ENCODE measurements around the gene RASSF6.

The RASSF6 gene

DNA sequence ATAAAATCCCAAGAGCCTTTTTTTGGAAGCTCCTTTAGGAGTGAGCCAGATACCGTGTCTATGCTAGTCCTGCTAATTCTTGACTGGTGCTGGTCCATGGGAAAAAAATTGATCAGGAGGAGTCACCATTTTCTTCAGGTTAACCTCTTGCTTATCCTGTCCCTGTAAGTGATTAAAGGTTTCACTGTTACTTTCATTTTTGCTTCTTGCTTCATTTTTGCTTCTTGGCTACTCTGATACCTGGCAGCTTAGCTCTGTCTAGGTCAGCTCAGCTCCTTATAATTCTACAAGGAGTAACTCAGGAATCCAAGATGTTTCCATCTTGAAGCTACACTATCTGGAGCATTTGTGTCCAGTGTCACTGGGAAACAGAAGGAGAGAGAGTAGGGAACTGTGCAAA is 93.0 kb downstream of the RASSF6 start:
- Histone ChIP-seq H3K4me1 (ENCODE audit: control insufficient read depth, insufficient read depth, low read length) (no peaks in the 10 kb centered on the region), H3K4me3 (ENCODE audit: low read depth, low read length) (no peak overlapping the region), H3K9ac (ENCODE audit: low read length) (no peak overlapping the region), H3K36me3 (ENCODE audit: control insufficient read depth, insufficient read depth, low read length) (no peaks in the 10 kb centered on the region), H3K27ac (ENCODE audit: low read depth, low read length) (no peak overlapping the region), H3K27me3 (ENCODE audit: control insufficient read depth, insufficient read depth, low read length) (no peaks in the 10 kb centered on the region), H3K9me3 (ENCODE audit: control insufficient read depth, insufficient read depth, low read depth, low read length) (no peaks in the 10 kb centered on the region)

DNA sequence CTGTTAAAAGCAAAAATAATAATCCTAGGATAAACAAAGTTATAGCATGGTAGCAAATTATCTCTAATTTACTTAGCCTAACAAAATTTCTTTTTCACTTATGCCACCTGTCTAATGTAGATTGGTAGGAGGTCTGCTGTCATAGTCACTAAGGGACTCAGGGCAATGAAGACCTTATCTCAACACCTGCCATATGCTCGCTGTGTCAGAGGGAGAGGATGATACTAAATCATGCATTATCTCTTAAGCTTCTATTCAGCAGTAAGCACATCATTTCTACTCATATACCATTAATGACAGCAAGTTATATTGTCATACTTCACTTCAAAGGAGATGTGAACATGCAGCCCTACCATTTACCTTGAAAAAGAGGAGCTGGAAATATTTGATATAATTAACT is 94.6 kb downstream of the RASSF6 start:
- Histone ChIP-seq H3K27ac (ENCODE audit: low read depth, low read length) (no peak overlapping the region), H3K9ac (ENCODE audit: low read length) (no peak overlapping the region), H3K27me3 (ENCODE audit: control insufficient read depth, insufficient read depth, low read length) (no peaks in the 10 kb centered on the region), H3K4me1 (ENCODE audit: control insufficient read depth, insufficient read depth, low read length) (peaks cover 13% of the 10 kb centered on the region), H3K4me3 (ENCODE audit: low read depth, low read length) (no peak overlapping the region), H3K9me3 (ENCODE audit: control insufficient read depth, insufficient read depth, low read depth, low read length) (no peaks in the 10 kb centered on the region), H3K36me3 (ENCODE audit: control insufficient read depth, insufficient read depth, low read length) (no peaks in the 10 kb centered on the region)

DNA sequence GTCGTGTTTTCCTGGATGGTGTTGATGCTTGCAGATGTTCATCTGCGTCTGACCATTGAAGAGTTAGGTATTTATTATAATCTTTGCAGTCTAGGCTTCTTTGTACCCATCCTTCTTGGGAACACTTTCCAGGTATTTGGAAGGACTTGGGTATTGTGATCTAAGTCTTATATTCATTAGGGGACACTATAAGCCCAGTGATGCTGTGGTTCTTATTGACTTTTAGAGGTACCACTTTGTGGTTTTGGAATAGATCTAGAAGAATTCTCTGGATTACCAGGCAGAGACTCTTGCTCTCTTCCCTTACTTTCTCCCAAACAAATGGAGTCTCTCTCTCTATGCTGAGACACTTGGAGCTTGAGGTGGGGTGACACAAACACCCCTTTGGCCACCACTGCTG is 97.1 kb downstream of the RASSF6 start:
- no peaks in the 10 kb centered on the region for H3K27me3 ChIP-seq (ENCODE audit: control insufficient read depth, insufficient read depth, low read length)
- no peak overlapping the region for H3K27ac ChIP-seq (ENCODE audit: low read depth, low read length)
- no peaks in the 10 kb centered on the region for H3K36me3 ChIP-seq (ENCODE audit: control insufficient read depth, insufficient read depth, low read length)
- H3K9me3 ChIP-seq (ENCODE audit: control insufficient read depth, insufficient read depth, low read depth, low read length) = peaks cover 5% of the 10 kb centered on the region; the same call in 1 of the 2 replicates
- no peak overlapping the region for H3K4me3 ChIP-seq (ENCODE audit: low read depth, low read length)
- no peak overlapping the region for H3K9ac ChIP-seq (ENCODE audit: low read length)
- peaks cover 18% of the 10 kb centered on the region for H3K4me1 ChIP-seq (ENCODE audit: control insufficient read depth, insufficient read depth, low read length)

Data from HUES6 (cell line).